Activated naive CD4-positive, alpha-beta T cell treated with Interleukin-2 at 50 U/mL for 16 hours (primary cell): Measurements from ENCODE around the gene TPI1.

Source experiments
- DNase-seq: peaks from one replicate; pipeline ENCODE4 v3.0.0-alpha.2; 2020

The TPI1 gene

DNA sequence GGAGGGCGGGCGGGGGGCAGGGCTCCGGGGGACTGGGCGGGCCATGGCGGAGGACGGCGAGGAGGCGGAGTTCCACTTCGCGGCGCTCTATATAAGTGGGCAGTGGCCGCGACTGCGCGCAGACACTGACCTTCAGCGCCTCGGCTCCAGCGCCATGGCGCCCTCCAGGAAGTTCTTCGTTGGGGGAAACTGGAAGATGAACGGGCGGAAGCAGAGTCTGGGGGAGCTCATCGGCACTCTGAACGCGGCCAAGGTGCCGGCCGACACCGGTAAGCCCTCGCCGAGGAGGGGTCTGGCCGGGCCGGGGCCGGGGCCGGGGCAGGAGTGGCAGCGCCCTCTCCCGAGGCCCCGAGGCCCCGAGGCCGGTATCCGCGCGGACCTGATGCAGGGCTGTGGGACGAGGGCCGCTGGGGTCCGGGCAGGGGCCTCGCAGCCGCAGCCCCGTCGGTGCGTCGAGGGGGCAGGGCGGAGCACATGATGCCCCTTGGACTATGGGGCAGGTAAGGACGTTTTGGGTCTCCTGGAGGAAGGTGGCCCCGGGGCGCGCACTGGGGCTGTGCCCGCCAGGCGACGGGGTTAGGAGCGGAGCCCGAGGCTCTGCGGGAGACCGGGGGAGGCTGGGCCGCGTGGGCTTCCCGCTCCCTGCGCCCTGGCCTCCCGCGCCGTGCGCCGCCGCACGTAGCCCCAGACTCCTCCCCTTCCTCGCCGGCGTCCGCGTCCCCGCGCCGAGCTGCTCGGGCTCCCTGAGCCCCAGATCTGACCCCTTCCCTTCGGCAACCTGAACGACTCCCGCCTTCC, at the start of gene TPI1:
TSS of gene TPI1 (plus strand) at position 119 of the 798 bp plus-strand sequence. CDS start at position 155, 36 bp downstream.
- peak; percentile 82 for DNase-seq

DNA sequence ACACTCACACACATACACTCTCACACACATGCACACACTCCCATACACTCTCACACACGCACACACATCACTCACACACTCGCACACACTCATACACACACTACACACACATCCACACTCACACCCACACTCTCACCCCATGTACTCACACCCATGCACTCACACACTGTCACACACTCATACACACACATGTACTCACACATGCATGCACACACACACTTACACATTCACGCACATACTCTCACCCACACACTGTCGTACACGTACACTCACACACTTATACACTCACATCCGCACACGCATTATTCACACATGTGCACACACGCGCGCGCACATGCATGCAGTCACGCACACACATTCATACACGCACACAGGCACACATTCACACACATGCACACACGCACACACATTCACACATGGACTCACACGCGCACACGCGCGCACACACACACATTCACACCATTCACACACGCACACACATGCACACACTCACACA, 49.6 kb upstream of the TPI1 start:
- no peak for DNase-seq

DNA sequence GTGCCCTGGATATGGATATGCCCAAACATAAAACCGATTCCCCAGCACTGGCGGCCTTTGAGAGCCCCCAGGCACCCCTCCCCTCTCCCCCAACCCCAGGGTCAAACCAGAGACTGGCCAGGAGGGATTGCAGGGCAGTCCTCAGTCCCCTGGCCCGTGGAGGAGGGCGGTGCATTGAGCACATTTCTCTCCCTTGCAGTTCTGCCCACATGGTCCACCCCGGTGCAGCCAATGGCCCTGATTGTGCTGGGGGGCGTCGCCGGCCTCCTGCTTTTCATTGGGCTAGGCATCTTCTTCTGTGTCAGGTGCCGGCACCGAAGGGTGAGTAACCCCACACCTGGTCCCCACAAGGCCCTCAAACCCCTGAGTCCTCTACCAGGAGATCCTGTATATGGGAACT, 49.1 kb upstream of the TPI1 start:
- no peak for DNase-seq

DNA sequence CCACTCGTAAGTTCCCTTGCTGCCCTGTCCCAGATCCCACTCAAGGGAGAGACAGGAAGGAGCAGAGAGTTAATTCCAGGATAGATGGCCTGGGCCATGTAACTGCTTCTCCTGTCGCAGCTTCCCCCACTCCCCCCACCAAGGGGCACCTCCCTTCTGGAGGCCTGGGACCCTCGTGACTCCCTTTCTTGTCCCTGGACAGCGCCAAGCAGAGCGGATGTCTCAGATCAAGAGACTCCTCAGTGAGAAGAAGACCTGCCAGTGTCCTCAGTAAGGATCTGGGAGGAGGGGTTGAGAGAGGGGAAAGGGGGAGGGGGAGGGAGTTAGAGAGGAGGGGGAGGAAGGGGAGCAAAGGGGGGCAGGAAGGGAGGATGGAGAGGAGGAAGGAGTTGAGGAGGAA, 48.7 kb upstream of the TPI1 start:
- no peak for DNase-seq

DNA sequence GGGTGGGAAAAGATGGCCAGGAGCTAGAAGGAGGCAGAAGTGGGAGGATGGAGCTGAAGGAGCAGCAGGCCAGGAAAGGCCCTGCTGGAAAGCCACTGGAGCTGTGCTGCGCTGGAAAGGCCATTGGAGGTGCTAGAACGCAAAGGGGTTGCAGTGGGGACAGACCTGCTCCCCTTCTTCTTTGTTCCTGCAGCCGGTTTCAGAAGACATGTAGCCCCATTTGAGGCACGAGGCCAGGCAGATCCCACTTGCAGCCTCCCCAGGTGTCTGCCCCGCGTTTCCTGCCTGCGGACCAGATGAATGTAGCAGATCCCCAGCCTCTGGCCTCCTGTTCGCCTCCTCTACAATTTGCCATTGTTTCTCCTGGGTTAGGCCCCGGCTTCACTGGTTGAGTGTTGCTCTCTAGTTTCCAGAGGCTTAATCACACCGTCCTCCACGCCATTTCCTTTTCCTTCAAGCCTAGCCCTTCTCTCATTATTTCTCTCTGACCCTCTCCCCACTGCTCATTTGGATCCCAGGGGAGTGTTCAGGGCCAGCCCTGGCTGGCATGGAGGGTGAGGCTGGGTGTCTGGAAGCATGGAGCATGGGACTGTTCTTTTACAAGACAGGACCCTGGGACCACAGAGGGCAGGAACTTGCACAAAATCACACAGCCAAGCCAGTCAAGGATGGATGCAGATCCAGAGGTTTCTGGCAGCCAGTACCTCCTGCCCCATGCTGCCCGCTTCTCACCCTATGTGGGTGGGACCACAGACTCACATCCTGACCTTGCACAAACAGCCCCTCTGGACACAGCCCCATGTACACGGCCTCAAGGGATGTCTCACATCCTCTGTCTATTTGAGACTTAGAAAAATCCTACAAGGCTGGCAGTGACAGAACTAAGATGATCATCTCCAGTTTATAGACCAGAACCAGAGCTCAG, 48.0 kb upstream of the TPI1 start:
- no peak for DNase-seq

DNA sequence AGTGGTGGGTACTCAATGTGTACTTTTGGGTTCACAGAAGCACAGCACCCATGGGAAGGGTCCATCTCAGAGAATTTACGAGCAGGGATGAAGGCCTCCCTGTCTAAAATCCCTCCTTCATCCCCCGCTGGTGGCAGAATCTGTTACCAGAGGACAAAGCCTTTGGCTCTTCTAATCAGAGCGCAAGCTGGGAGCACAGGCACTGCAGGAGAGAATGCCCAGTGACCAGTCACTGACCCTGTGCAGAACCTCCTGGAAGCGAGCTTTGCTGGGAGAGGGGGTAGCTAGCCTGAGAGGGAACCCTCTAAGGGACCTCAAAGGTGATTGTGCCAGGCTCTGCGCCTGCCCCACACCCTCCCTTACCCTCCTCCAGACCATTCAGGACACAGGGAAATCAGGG, 47.2 kb upstream of the TPI1 start:
- DNase-seq: no peak

DNA sequence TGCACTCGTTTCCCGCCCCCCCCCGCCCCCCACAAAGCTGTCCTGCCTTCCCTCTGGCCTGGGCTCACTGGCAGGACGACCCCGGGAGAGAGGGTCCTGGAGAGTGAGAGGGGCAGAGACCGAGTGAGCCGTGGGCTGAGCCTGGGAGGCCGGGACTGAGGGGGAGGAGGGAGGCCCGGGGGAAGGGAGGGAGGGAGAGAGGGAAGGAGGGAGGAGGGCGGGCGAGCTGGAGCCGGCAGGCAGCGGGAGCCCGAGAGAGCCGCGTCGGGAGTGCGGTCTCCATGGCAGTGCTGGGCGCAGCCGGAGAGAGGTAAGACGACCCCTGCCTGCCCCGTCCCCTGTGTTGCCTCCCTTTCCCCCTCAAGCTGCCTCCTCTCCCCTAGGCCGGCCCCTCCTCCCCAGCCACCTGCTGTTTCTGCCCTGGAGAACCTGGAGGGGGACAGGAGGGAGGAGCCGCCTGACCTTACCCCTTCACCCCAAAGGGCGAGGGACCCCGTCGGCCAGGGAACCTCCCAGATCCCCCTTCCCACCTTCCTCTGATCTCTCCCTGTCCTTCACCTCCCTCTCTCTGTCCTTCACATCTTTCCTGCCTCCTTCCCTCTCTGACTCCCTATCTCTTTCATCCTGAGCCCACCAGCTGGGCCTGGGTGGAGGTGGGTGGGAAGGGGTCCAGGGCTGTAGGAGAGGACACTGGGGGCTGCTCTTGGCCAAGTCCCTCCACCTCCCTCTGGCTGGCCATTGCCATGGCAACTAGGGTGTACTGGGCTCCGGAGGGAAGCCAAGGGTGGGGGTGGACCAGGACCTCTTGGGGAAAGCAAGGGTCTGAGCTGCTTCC, 45.5 kb upstream of the TPI1 start, which contains the start of gene GPR162:
TSS of gene GPR162 (plus strand) at position 231 of the 835 bp plus-strand sequence. CDS start 2,078 bp downstream, outside the sequence.
- DNase-seq: no peak

DNA sequence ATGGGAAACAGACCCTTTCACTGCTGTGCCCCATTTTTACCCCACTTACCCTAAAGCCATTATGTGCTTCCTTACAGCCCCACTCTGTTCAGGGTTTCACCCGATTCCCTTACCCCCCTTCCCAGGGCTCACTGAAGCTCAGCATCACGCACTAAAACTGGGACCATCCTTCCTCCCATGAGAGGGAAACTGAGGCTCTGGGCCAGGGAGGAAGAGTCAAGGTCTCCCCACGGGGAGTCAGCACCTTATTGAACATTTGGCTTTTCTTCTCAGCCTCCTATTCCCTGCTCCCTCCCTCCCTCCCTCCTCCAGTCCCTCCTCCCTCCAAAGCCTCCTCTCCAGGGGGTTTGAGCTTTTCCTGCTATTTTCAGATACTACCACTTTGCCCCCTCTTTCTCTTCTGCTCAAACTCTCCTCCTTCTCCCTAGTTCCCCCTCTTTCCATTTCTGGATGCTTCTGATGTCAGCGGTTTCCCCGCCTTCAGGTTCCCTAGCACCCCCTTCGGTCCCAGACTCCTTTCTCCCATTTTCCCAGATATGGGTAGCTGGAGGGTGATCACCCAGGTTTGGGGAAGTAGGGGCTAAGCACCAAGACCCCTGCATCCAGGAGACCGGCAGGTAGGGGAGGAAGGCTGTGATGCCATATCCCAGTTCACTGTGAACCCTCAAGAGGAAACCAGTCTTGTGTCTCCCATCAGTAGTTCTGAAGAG, 44.8 kb upstream of the TPI1 start:
- DNase-seq: no peak

DNA sequence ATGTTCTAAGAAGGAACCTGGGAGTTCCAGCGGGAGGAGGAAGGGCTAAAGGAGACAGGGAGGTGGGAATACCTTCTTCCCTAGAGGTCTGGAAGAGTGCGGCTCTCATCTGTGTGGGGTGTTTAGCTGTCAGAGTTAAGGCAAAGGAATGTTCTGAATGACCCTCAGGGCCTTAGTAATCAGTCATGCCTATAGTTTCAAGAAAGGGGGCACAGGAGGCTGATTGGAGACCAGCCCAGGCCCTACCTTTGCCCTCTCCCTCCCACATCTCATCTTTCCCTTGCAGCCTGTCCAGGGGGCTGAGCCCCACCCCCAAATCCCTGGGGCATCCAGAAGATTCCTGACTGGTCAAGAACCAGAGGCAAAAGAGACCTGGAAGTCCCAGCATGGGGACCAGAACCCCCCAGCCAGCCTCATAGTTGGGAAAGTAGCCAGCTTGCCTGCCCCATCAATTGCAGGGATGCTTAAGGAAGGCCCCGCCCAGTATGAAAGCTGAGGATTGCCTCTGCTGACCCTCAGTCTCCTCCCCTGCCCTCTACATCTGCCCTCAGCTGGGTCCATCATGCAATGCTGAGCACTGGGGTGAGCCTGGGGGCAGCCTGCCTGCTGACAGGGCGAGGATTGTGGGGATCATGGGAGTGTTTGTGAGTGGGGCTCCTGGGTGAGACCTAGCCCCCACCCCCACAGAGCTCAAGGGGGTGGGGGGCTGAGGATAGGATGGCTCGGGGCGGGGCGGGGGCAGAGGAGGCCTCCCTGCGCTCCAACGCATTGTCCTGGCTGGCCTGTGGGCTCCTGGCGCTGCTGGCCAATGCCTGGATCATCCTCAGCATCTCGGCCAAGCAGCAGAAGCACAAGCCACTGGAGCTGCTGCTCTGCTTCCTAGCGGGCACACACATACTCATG, 43.9 kb upstream of the TPI1 start:
- no peak for DNase-seq

DNA sequence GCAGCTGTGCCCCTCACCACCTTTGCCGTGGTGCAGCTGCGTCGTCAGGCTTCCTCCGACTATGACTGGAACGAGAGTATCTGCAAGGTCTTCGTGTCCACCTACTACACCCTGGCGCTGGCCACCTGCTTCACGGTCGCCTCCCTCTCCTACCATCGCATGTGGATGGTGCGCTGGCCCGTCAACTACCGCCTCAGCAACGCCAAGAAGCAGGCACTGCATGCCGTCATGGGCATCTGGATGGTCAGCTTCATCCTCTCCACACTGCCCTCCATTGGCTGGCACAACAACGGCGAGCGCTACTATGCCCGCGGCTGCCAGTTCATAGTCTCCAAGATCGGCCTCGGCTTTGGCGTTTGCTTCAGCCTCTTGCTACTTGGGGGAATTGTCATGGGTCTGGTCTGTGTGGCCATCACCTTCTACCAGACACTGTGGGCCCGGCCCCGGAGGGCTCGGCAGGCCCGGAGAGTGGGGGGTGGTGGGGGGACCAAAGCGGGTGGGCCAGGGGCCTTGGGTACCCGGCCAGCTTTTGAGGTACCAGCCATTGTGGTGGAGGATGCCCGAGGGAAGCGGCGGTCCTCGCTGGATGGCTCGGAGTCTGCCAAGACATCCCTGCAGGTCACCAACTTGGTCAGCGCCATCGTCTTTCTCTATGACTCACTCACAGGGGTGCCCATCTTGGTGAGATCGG, 43.1 kb upstream of the TPI1 start:
- DNase-seq: no peak

DNA sequence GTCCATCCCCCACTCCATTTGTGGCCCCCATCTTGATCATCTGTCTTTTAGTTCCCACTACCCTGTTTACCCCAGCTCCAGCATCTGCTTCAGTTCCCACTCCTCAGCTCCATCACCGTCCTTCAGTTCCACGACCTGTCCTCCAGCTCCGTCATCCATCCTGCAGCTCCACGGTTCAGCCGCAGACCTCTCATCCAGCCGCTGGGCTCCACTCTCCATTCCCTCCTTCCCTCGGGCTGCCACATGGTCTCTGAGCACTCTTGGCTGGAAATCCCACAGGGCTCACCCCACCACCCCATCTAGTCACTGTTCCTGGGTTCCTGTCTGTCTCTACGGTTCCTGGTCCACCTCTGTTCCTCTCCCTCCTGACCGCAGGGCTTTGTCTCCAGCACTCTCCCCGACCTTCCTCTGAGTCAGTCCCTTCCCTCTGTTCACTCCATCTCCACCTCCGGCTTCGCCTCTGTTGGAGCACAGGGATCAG, 42.4 kb upstream of the TPI1 start:
- no peak for DNase-seq

DNA sequence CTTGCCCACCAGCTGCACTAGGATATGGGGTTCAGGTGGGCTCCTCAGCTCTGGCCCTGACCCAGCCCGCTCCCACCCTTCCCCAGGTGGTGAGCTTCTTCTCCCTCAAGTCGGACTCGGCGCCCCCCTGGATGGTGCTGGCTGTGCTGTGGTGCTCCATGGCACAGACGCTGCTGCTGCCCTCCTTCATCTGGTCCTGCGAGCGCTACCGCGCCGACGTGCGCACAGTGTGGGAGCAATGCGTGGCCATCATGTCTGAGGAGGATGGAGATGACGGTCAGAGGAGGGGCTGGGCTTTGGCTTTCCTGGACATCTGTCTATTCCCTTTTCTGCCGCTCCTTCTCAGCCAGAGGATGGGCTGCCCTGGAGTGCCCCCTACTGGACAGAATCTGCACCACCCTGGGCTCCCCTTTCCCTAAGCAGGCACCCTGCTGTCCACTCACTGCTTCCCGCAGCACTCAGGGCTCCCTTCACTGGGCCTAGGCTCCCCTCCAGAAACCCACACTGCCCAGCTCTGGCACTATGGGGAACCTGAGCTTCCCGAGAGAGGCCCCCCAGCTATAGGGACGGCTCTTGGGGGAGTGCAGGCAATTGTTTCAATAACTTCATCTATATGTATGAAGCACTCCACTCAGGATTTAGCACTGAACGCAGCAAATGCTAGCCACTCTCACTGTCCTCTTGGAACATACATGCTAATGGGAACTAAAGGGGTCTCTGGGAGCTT, 41.8 kb upstream of the TPI1 start:
- DNase-seq: peak; percentile 84

DNA sequence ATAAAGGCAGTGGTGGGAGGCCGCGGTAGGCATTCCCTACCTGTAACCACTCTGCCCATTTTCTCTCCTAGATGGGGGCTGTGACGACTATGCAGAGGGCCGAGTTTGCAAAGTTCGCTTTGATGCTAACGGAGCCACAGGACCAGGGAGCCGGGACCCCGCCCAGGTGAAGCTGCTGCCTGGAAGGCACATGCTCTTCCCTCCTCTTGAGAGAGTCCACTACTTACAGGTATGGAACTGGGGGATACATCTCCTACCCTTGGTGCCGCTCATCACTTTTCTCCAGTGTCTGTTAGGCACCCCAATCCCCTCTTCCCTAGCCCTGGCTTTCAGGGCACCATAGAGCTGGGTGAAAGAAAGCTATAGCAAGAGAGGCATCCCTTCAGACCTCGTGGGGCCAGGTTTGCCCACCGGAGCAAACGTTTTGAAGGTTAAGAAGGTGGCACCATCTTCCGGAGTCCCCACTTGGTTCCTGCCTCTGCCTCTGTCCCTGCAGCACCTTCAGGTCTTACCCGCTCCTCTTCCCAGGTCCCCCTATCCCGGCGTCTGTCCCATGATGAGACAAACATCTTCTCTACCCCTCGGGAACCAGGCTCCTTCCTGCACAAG, 41.1 kb upstream of the TPI1 start:
- DNase-seq: no peak

DNA sequence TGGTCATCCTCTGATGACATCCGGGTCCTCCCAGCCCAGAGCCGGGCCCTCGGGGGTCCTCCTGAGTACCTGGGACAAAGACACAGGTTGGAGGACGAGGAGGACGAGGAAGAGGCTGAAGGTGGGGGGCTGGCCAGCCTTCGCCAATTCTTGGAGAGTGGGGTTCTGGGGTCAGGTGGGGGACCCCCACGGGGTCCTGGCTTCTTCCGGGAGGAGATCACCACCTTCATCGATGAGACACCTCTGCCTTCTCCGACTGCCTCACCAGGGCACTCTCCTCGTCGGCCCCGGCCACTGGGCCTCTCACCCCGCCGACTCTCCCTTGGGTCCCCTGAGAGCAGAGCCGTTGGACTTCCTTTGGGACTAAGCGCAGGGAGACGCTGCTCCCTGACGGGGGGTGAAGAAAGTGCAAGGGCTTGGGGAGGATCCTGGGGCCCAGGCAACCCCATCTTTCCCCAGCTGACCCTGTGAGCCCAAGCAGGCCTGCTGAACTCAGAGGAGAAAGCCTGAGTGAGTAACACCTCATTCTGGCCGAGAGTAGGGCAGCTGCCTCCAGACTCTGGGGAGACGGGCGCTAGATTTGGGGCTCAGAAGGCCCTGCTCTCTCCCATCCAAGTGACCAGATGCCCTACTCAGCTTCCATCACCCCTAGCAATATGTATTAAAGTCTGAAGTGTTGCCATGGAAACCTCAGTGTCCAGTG, 40.4 kb upstream of the TPI1 start:
- no peak for DNase-seq

DNA sequence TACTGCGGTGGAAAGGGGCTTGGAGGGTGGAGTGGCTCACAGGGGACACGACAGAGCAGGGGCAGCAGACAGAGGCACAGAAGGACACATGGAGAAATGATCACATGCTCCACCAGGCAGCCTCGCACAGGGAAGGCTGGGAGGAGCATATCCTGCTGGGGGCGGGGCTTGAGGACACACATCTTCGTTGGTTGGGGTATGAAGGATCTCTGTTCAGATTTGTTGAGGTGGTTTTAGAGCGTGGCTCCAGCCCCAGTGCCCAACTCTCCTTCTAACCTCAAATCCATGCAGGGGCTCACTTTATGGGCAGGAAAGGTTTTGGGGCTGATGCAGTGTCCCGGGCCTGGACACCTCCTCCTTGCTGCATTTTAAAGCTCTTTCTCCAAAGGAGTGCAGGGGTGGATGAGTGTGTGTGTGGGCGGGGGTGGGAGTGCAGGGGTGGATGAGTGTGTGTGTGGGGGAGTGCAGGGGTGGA, 39.9 kb upstream of the TPI1 start:
- DNase-seq: peak; percentile 55

DNA sequence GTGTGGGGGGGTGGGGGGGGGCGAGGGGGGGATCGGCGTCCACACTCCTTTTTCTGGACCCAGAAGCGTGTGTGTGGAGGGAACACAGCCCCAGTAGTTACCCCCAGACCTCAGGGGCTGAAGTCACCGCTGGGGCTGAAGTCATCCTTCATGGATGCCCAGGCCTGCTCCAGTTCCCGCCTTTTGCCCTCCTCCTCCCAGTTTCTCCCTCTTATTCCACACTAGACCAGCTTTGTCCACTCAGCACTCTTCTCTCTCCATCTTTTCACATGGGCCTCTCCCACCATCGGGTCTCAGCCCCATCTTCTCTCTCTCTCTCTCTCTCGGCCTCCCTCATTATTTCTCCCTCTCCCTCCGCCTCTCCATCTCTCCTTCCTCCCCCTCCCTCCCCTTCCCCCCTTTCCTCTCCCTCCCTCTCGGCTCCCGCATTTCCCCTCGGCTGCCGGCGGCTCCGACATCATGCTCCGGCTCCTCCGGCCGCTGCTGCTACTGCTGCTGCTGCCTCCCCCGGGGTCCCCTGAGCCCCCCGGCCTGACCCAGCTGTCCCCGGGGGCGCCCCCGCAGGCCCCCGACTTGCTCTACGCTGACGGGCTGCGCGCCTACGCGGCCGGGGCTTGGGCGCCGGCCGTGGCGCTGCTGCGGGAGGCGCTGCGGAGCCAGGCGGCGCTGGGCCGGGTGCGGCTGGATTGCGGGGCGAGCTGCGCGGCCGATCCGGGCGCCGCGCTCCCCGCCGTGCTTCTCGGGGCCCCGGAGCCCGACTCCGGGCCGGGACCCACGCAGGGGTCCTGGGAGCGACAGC, 39.1 kb upstream of the TPI1 start, which contains the start of gene P3H3:
TSS of gene P3H3 (plus strand) at position 426 of the 799 bp plus-strand sequence. CDS start at position 460, 34 bp downstream.
- DNase-seq: no peak
